Colon (tissue), 2 donors: ENCODE results near the gene PDCD4.

Experiments used
- FAIRE-seq: peaks from 2 replicates; lab custom pipeline; 2012; peaks lifted over from hg19 to GRCh38; lab: Jason Lieb, UNC
- donor health status: control.
- donor health status: control.

Gene PDCD4

GRCh38 chr10:110842326-110842904 lies 29.3 kb upstream of the PDCD4 start:
- no peak for FAIRE-seq

GRCh38 chr10:110843031-110843430 lies 28.7 kb upstream of the PDCD4 start:
- FAIRE-seq: no peak

- FAIRE-seq: no peak
Measured at GRCh38 chr10:110843796-110844616, 27.7 kb upstream of the PDCD4 start.

GRCh38 chr10:110844617-110844881 lies 27.2 kb upstream of the PDCD4 start:
- FAIRE-seq: no peak

- no peak for FAIRE-seq
Measured at GRCh38 chr10:110845192-110845755, 26.5 kb upstream of the PDCD4 start.

GRCh38 chr10:110845756-110846620 lies 25.7 kb upstream of the PDCD4 start:
- no peak for FAIRE-seq

- FAIRE-seq: no peak
Measured at GRCh38 chr10:110847374-110847773, 24.4 kb upstream of the PDCD4 start.

GRCh38 chr10:110848106-110848505 lies 23.6 kb upstream of the PDCD4 start:
- FAIRE-seq: no peak

- FAIRE-seq: no peak
Measured at GRCh38 chr10:110850099-110850498, 21.6 kb upstream of the PDCD4 start.

- no peak for FAIRE-seq
Measured at GRCh38 chr10:110851020-110851612, 20.6 kb upstream of the PDCD4 start.

- FAIRE-seq: no peak
Measured at GRCh38 chr10:110852255-110852896, 19.4 kb upstream of the PDCD4 start.

GRCh38 chr10:110852947-110853346 lies 18.8 kb upstream of the PDCD4 start:
- FAIRE-seq: no peak

GRCh38 chr10:110853921-110854605 lies 17.7 kb upstream of the PDCD4 start:
- FAIRE-seq: no peak

- FAIRE-seq: no peak
Measured at GRCh38 chr10:110857265-110858171, 14.2 kb upstream of the PDCD4 start.

GRCh38 chr10:110858297-110858934 lies 13.3 kb upstream of the PDCD4 start:
- FAIRE-seq: no peak

- FAIRE-seq: no peak
Measured at GRCh38 chr10:110859206-110859972, 12.3 kb upstream of the PDCD4 start.

GRCh38 chr10:110859973-110860376 lies 11.8 kb upstream of the PDCD4 start:
- FAIRE-seq: no peak

GRCh38 chr10:110860576-110861241 lies 11.0 kb upstream of the PDCD4 start:
- FAIRE-seq: no peak
